MCF 10A (cell line): ENCODE measurements around the gene SLC2A1. TPM values are rescaled to one million over a fixed set of nuclear protein-coding genes. Genes with fewer than 3 reads are reported as not detected.

Experiments
- BruUV-seq: library from RNA; stranded (reverse); fragments of 400-500 nt; replicated peaks from 2 replicates; lab custom pipeline; 2021; lab: Mats Ljungman, UMichigan
- CTCF ChIA-PET: fragments of 300-600 bp; sonication (Branson Sonifier 250); formaldehyde crosslinking; extraction: SDS; loops from one replicate; lab custom pipeline; 2021; ENCODE audit warnings: antibody characterized with exemption, inconsistent platforms; lab: Yijun Ruan, JAX
- POLR2A ChIA-PET: fragments of 300-600, 350-650 bp; sonication (Branson Sonifier 250); formaldehyde crosslinking; extraction: SDS; loops from one replicate; lab custom pipeline; 2020; ENCODE audit warnings: antibody characterized with exemption, inconsistent platforms; lab: Yijun Ruan, JAX
- DNase-seq: peaks from one replicate; pipeline ENCODE4 v3.0.0-alpha.2; 2018; ENCODE audit not compliant: unreplicated experiment
- H3K27ac Mint-ChIP-seq: one replicate; pipeline ENCODE4 v1.8.0; 2022; ENCODE audit warnings: mild to moderate bottlenecking, low read depth, mixed read lengths; ENCODE audit not compliant: unreplicated experiment
- H3K27me3 Mint-ChIP-seq: one replicate; pipeline ENCODE4 v1.8.0; 2022; ENCODE audit warnings: mixed read lengths; ENCODE audit not compliant: insufficient read depth, unreplicated experiment
- H3K36me3 Mint-ChIP-seq: one replicate; pipeline ENCODE4 v1.8.0; 2022; ENCODE audit warnings: mild to moderate bottlenecking, moderate library complexity, mixed read lengths; ENCODE audit not compliant: insufficient read depth, unreplicated experiment
- H3K4me1 Mint-ChIP-seq: one replicate; pipeline ENCODE4 v1.8.0; 2022; ENCODE audit warnings: mixed read lengths; ENCODE audit not compliant: insufficient read depth, unreplicated experiment
- H3K4me3 Mint-ChIP-seq: one replicate; pipeline ENCODE4 v1.8.0; 2022; ENCODE audit warnings: mild to moderate bottlenecking, moderate library complexity, mixed read lengths; ENCODE audit not compliant: unreplicated experiment
- H3K9me3 Mint-ChIP-seq: one replicate; pipeline ENCODE4 v1.8.0; 2022; ENCODE audit warnings: mixed read lengths; ENCODE audit not compliant: unreplicated experiment
- CTCF ChIP-seq: fragments of 200-600 bp; IDR thresholded peaks from one replicate; pipeline ENCODE4 v1.8.0; 2022; ENCODE audit warnings: antibody characterized with exemption, mild to moderate bottlenecking; ENCODE audit not compliant: unreplicated experiment
- intact Hi-C: fragments of 100-400 bp; cut with micrococcal nuclease; formaldehyde crosslinking; loops from 2 replicates; pipeline ENCODE4 v1.14.1; 2022
- total RNA-seq: library from RNA; stranded (reverse); gene quantifications from 2 replicates; pipeline ENCODE4 v1.2.3, GENCODE V29; 2022

Gene SLC2A1
- total RNA-seq, 1 experiment from 2014 or later, result 87.5 TPM

DNA sequence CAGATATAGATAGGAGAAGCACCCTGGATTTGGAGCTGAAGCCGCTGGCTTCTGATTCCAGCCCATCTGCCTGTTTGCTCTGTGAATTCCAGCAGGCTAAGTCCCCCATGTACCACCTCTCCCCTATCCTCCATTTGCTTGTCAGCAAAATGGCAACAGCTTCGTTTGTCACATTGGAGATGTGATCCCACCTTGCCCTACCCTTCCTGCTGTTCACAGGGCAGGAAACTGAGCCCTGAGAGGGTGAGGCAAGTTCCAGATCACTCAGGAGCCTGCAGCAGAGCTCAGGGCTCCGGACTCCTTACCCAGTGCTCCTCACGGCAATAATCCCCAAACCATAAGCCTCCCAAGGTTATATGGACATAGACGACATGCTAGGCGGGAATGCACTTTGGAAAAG is 14.9 kb downstream of the SLC2A1 start:
- POLR2A ChIA-PET, result interaction anchor here (0.8 to 12.1 kb wide), 6 partner anchors 8 to 129 kb away, joined by 3 to 403 read pairs (median 22); partner anchors contain the start of gene SLC2A1

GRCh38 chr1:42943166-42943565 is 15.5 kb downstream of the SLC2A1 start:
- H3K27me3 Mint-ChIP-seq, result no peaks in the 10 kb centered on the region
- peaks cover 19% of the 10 kb centered on the region for H3K36me3 Mint-ChIP-seq
- peak overlapping the region; percentile 54 for H3K4me3 Mint-ChIP-seq
- H3K27ac Mint-ChIP-seq, result peak overlapping the region; percentile 58
- BruUV-seq, result no TSS peak
- intact Hi-C loops, result no loop called here
- no peaks in the 10 kb centered on the region for H3K9me3 Mint-ChIP-seq
- peak; percentile 98 for DNase-seq
- TF ChIP-seq CTCF, result no peak
- ChIA-PET POLR2A (interaction anchor here (0.6 to 12.1 kb wide), 9 partner anchors 16 to 661 kb away, joined by 3 to 403 read pairs (median 4); partner anchors contain the start of gene SLC2A1), CTCF (interaction anchor here (0.5 to 1.9 kb wide), 5 partner anchors 10 to 778 kb away, joined by 3 to 11 read pairs (median 4); no protein-coding TSS in a partner anchor)
- H3K4me1 Mint-ChIP-seq, result peaks cover 65% of the 10 kb centered on the region

More for the DNA sequence above, 14.9 kb downstream of the SLC2A1 start:
- Mint-ChIP-seq H3K27ac (peak overlapping the region; percentile 58), H3K36me3 (peaks cover 13% of the 10 kb centered on the region), H3K9me3 (no peaks in the 10 kb centered on the region), H3K4me1 (peaks cover 62% of the 10 kb centered on the region), H3K4me3 (no peak overlapping the region), H3K27me3 (no peaks in the 10 kb centered on the region)
- no TSS peak for BruUV-seq
- intact Hi-C loops, result no loop called here
- CTCF ChIA-PET, result interaction anchor here (0.5 to 1.4 kb wide), 8 partner anchors 9 to 779 kb away, joined by 3 to 6 read pairs (median 4); no protein-coding TSS in a partner anchor
- DNase-seq, result no peak
- TF ChIP-seq CTCF, result no peak

DNA sequence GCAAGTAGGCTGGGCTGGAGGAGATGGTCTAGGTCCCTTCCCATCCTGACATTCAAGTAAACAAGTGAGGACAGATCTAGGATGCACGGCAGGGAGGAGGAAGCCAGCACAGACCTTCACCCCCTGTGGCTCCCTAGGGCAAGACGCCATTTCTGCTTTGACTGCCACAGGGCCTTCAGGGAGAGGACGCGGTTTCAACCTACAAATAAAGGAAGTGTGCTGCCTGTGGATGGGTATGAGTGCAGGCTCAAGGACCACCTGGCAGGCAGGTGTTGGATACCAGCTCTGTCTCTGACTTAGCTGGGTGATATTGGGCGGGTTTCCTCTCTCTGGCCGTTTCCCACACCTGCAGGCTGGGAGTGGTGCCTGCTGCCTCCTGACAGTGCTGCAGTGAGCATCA is 16.2 kb downstream of the SLC2A1 start:
- Mint-ChIP-seq H3K4me1 (peaks cover 72% of the 10 kb centered on the region), H3K9me3 (no peaks in the 10 kb centered on the region), H3K27ac (peak overlapping the region; percentile 58), H3K36me3 (peaks cover 20% of the 10 kb centered on the region), H3K4me3 (peak overlapping the region; percentile 54), H3K27me3 (no peaks in the 10 kb centered on the region)
- no TSS peak for BruUV-seq
- peak; percentile 31 for DNase-seq
- POLR2A ChIA-PET, result interaction anchor here (0.6 to 12.1 kb wide), 13 partner anchors 8 to 662 kb away, joined by 3 to 403 read pairs (median 6); partner anchors contain the start of genes C1orf50, P3H1, SLC2A1 and ZNF691
- no peak for TF ChIP-seq CTCF
- CTCF ChIA-PET, result interaction anchor here (1.3 to 2.1 kb wide), 4 partner anchors 14 to 131 kb away, joined by 6 to 11 read pairs (median 8); no protein-coding TSS in a partner anchor
- intact Hi-C loops, result no loop called here

DNA sequence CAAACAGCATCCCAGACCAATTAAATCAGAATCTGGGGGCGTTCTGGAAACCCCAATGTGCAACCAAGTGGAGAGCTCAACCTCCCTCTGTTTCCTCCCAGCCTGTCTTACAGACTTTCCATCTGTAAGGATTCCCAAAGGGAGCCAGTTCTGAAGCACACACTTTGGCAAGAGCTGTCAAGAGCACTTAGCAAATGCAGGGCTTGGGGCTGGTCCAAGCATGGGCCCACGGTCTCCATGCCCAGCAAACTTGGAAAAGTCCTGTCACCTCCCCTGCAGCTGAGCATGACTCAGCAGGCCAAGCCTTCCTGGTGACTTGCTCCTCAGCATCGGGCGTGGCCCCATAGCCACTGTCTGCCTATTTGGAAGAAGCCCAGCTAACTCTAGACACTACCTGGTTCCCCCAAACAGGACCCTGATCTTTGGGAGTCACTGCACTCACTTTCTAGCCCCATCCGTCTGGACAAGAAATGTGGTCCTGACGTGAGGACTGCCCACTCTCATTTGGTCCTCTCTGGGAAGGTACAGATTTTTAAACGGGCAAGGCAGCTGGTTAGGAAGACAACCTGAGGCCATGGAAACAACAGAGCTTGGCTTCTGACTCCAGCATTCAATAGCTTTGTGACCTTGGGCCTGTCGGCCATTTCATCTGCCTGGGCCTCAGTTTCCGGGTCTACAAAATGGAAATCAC is 16.9 kb downstream of the SLC2A1 start:
- intact Hi-C loops, result loop anchor here (1.0 kb wide), 1 partner anchor 17 kb away; the partner anchor contains the start of gene SLC2A1
- Mint-ChIP-seq H3K36me3 (peaks cover 25% of the 10 kb centered on the region), H3K4me3 (peak overlapping the region; percentile 54), H3K27ac (peak overlapping the region; percentile 58), H3K27me3 (no peaks in the 10 kb centered on the region), H3K4me1 (peaks cover 78% of the 10 kb centered on the region), H3K9me3 (no peaks in the 10 kb centered on the region)
- TF ChIP-seq CTCF, result no peak
- BruUV-seq, result no TSS peak
- ChIA-PET CTCF (interaction anchor here (0.6 to 2.1 kb wide), 6 partner anchors 15 to 1659 kb away, joined by 3 to 11 read pairs (median 6); no protein-coding TSS in a partner anchor), POLR2A (interaction anchor here (0.6 to 12.1 kb wide), 13 partner anchors 9 to 601 kb away, joined by 3 to 403 read pairs (median 7); partner anchors contain the start of genes C1orf50, P3H1, SLC2A1 and ZNF691)
- peak; percentile 94 for DNase-seq
